AG04449 (cell line): ENCODE measurements around the gene CEP72.
"Not testable (repeated sequence)": the region's sequence is repeated elsewhere in the genome, so short reads cannot be mapped to it uniquely, and the experiment has no call there.

ENCODE experiments used
- CTCF ChIA-PET: fragments of 350-600 bp; formaldehyde crosslinking; extraction: SDS; loops from one replicate; lab custom pipeline; 2021; ENCODE audit warnings: antibody characterized with exemption; lab: Yijun Ruan, JAX
- POLR2A ChIA-PET: fragments of 400-600, 350-600 bp; formaldehyde crosslinking; extraction: SDS; loops from one replicate; lab custom pipeline; 2020; ENCODE audit warnings: antibody characterized with exemption, inconsistent platforms; lab: Yijun Ruan, JAX
- DNase-seq: peaks from one replicate; pipeline ENCODE4 v3.0.0-alpha.2; 2010; ENCODE audit warnings: low read depth, low spot score
- H3K4me3 ChIP-seq: 2 replicates; pipeline ENCODE4 v1.5.1; 2011; ENCODE audit warnings: low read depth, mild to moderate bottlenecking, control low read depth, low read length
- CTCF ChIP-seq: IDR thresholded peaks from one replicate; pipeline ENCODE4 v1.5.1; 2011; ENCODE audit warnings: mild to moderate bottlenecking, moderate library complexity, low read length, control low read depth, inconsistent platforms; ENCODE audit not compliant: insufficient read depth; ENCODE audit errors: missing control alignments

The CEP72 gene

GRCh38 chr5:675871-676698 is 63.9 kb downstream of the CEP72 start:
- ChIA-PET CTCF (no interaction called here), POLR2A (no interaction called here)
- no peak for DNase-seq
- no peak overlapping the region for H3K4me3 ChIP-seq
- TF ChIP-seq CTCF: no peak

- DNase-seq: no peak
- CTCF ChIA-PET: no interaction called here
- TF ChIP-seq CTCF: no peak
- no peak overlapping the region for H3K4me3 ChIP-seq
- POLR2A ChIA-PET: no interaction called here
Observed at GRCh38 chr5:676699-677076, 64.5 kb downstream of the CEP72 start.

- no peak for TF ChIP-seq CTCF
- ChIA-PET POLR2A (no interaction called here), CTCF (no interaction called here)
- DNase-seq: no peak
- H3K4me3 ChIP-seq: no peak overlapping the region
Observed at GRCh38 chr5:677131-678101, 65.3 kb downstream of the CEP72 start.

GRCh38 chr5:678521-678920 is 66.4 kb downstream of the CEP72 start:
- H3K4me3 ChIP-seq, DNase-seq, POLR2A ChIA-PET, CTCF ChIA-PET: not testable (repeated sequence)

GRCh38 chr5:679166-679895 is 67.2 kb downstream of the CEP72 start:
- CTCF ChIA-PET, POLR2A ChIA-PET, DNase-seq, H3K4me3 ChIP-seq: not testable (repeated sequence)

GRCh38 chr5:680118-680795 is 68.1 kb downstream of the CEP72 start:
- DNase-seq, H3K4me3 ChIP-seq, CTCF ChIA-PET, POLR2A ChIA-PET: not testable (repeated sequence)

GRCh38 chr5:680836-681235 is 68.7 kb downstream of the CEP72 start:
- CTCF ChIA-PET, POLR2A ChIA-PET, DNase-seq, H3K4me3 ChIP-seq: not testable (repeated sequence)

- CTCF ChIA-PET: not testable (repeated sequence)
Observed at GRCh38 chr5:681317-682191, 69.4 kb downstream of the CEP72 start.

GRCh38 chr5:682216-682615 is 70.1 kb downstream of the CEP72 start:
- DNase-seq, POLR2A ChIA-PET, CTCF ChIA-PET, H3K4me3 ChIP-seq: not testable (repeated sequence)

More at GRCh38 chr5:681317-682191, 69.4 kb downstream of the CEP72 start:
- DNase-seq, H3K4me3 ChIP-seq, POLR2A ChIA-PET: not testable (repeated sequence)

GRCh38 chr5:682651-683358 is 70.7 kb downstream of the CEP72 start:
- H3K4me3 ChIP-seq, POLR2A ChIA-PET, DNase-seq, CTCF ChIA-PET: not testable (repeated sequence)
